Measurements from ENCODE around the gene REG4. TPM values are rescaled to one million over a fixed set of nuclear protein-coding genes. Genes with fewer than 3 reads are reported as not detected.

REG4 gene
- total and polyA plus RNA-seq, 10 of the 15 experiments (the other 5 are each of a cell fraction or from before 2014, with no cell fraction given) = not detected

- TF ChIP-seq CBX3 (IDR thresholded peaks at IDR 0.05; ENCODE audit: borderline replicate concordance, low read depth) (no peak), BHLHE40 (IDR thresholded peaks at IDR 0.05; ENCODE audit: borderline replicate concordance in 1 of 2, low read depth in 2 of 2, low read length in 1 of 2) (no peak), ZNF274 (IDR thresholded peaks at IDR 0.05; ENCODE audit: insufficient read depth, insufficient read length) (no peak), TCF12 (IDR thresholded peaks at IDR 0.05; ENCODE audit: low read depth, low read length) (no peak), E2F4 (IDR thresholded peaks at IDR 0.05; ENCODE audit: low read depth, low read length) (no peak), POLR2AphosphoS5 (IDR thresholded peaks at IDR 0.05; ENCODE audit: low read length) (no peak), ATF3 (IDR thresholded peaks at IDR 0.05; ENCODE audit: borderline replicate concordance, extremely low read depth, low read depth, low read length) (no peak), GATAD2B (conservative IDR thresholded peaks at IDR 0.05; ENCODE audit: low read depth) (no peak), TCF3 (IDR thresholded peaks at IDR 0.05; ENCODE audit: borderline replicate concordance, insufficient read depth, low read depth, low read length) (no peak)
These were observed 66.7 kb downstream of the REG4 start (continued) for GRCh38 chr1:119744598-119744942.

Other genes starting within 250 kb of the REG4 start
- 3.9 and 4.3 TPM in 2 replicates for gene ZNF697, start 163.2 kb downstream of the REG4 start, total RNA-seq (2014; rRNA removed)
- gene ZNF697, start 163.2 kb downstream of the REG4 start, total RNA-seq (2014; rRNA removed; fragmentation: Illumina TruSeq; extraction: Trizol) = 3.7 and 3.8 TPM in 2 replicates
- gene ZNF697, start 163.2 kb downstream of the REG4 start, total RNA-seq (2021) = 4.8 and 5.9 TPM in 2 replicates
- 3.4 and 4.8 TPM in 2 replicates for gene ZNF697, start 163.2 kb downstream of the REG4 start, polyA plus RNA-seq (2011; rRNA removed)
- gene ZNF697, start 163.2 kb downstream of the REG4 start, polyA plus RNA-seq (2014; fragmentation: Illumina TruSeq; extraction: Trizol) = 2.8 and 3.7 TPM in 2 replicates
- under 1 TPM; 0.74 to 0.99 TPM for gene ZNF697, start 163.2 kb downstream of the REG4 start, polyA plus RNA-seq (2014; fragmentation: Nextera tagmentation; extraction: Ambion mirVana)
- gene ZNF697, start 163.2 kb downstream of the REG4 start, polyA plus RNA-seq (2014; rRNA removed) = 2.4 and 3.1 TPM in 2 replicates
- gene ZNF697, start 163.2 kb downstream of the REG4 start, polyA plus RNA-seq (2016; fragmentation: Nextera tagmentation; extraction: Ambion mirVana) = under 1 TPM; 0.48 to 0.60 TPM
- gene PHGDH, start 99.5 kb downstream of the REG4 start, total RNA-seq (2014; rRNA removed) = 27.8 and 29.0 TPM in 2 replicates
- 16.2 and 18.6 TPM in 2 replicates for gene PHGDH, start 99.5 kb downstream of the REG4 start, total RNA-seq (2014; rRNA removed; fragmentation: Illumina TruSeq; extraction: Trizol)
- 33.5 and 40.8 TPM in 2 replicates for gene PHGDH, start 99.5 kb downstream of the REG4 start, total RNA-seq (2021)
- 10.6 and 18.0 TPM in 2 replicates for gene PHGDH, start 99.5 kb downstream of the REG4 start, polyA plus RNA-seq (2011; rRNA removed)
- gene PHGDH, start 99.5 kb downstream of the REG4 start, polyA plus RNA-seq (2014; fragmentation: Illumina TruSeq; extraction: Trizol) = 22.7 and 28.0 TPM in 2 replicates
- gene PHGDH, start 99.5 kb downstream of the REG4 start, polyA plus RNA-seq (2014; fragmentation: Nextera tagmentation; extraction: Ambion mirVana) = 1 to 10 TPM; 3.9 to 7.2 TPM
- gene PHGDH, start 99.5 kb downstream of the REG4 start, polyA plus RNA-seq (2014; rRNA removed) = 30.1 and 37.2 TPM in 2 replicates
- 10 to 100 TPM; 43.4 to 47.8 TPM for gene PHGDH, start 99.5 kb downstream of the REG4 start, polyA plus RNA-seq (2016; fragmentation: Nextera tagmentation; extraction: Ambion mirVana)
- not detected in 2 replicates for gene HMGCS2, start 42.6 kb downstream of the REG4 start, total RNA-seq (2014; rRNA removed)
- gene HMGCS2, start 42.6 kb downstream of the REG4 start, total RNA-seq (2014; rRNA removed; fragmentation: Illumina TruSeq; extraction: Trizol) = not detected in 2 replicates
- gene HMGCS2, start 42.6 kb downstream of the REG4 start, total RNA-seq (2021) = 0.43 and 0.49 TPM in 2 replicates
- gene HMGCS2, start 42.6 kb downstream of the REG4 start, polyA plus RNA-seq (2011; rRNA removed) = not detected in 2 replicates
- not detected in 2 replicates for gene HMGCS2, start 42.6 kb downstream of the REG4 start, polyA plus RNA-seq (2014; fragmentation: Illumina TruSeq; extraction: Trizol)
- gene HMGCS2, start 42.6 kb downstream of the REG4 start, polyA plus RNA-seq (2014; fragmentation: Nextera tagmentation; extraction: Ambion mirVana) = not detected
- not detected in 2 replicates for gene HMGCS2, start 42.6 kb downstream of the REG4 start, polyA plus RNA-seq (2014; rRNA removed)
- not detected for gene HMGCS2, start 42.6 kb downstream of the REG4 start, polyA plus RNA-seq (2016; fragmentation: Nextera tagmentation; extraction: Ambion mirVana)
- not detected in 2 replicates for gene ADAM30, start 85.1 kb upstream of the REG4 start, total RNA-seq (2014; rRNA removed)
- gene ADAM30, start 85.1 kb upstream of the REG4 start, total RNA-seq (2014; rRNA removed; fragmentation: Illumina TruSeq; extraction: Trizol) = not detected in 2 replicates
- gene ADAM30, start 85.1 kb upstream of the REG4 start, total RNA-seq (2021) = not detected in 2 replicates
- not detected in 2 replicates for gene ADAM30, start 85.1 kb upstream of the REG4 start, polyA plus RNA-seq (2011; rRNA removed)
- gene ADAM30, start 85.1 kb upstream of the REG4 start, polyA plus RNA-seq (2014; fragmentation: Illumina TruSeq; extraction: Trizol) = not detected in 2 replicates
- not detected for gene ADAM30, start 85.1 kb upstream of the REG4 start, polyA plus RNA-seq (2014; fragmentation: Nextera tagmentation; extraction: Ambion mirVana)
- not detected in 2 replicates for gene ADAM30, start 85.1 kb upstream of the REG4 start, polyA plus RNA-seq (2014; rRNA removed)
- gene ADAM30, start 85.1 kb upstream of the REG4 start, polyA plus RNA-seq (2016; fragmentation: Nextera tagmentation; extraction: Ambion mirVana) = not detected

All from GM12878 (cell line).